ENCODE data around the gene CNGA1.

DNA sequence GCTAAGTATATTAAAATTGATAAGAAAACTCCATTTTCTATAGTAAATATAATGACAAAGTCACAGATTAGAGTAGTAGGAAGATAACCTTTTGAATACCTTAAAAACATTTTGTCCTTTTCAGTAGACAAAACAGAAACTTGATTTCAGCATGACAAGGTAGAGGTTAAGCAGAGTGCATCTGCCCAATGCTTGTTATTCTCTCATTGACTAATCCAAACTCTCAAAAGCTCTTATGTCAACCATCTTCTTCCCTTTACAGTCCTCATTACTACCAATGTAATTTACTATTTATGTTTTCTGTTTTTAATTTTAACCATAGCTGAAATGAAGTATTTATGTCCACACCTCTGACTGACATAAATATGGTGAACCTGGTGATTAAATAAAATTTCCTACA, 11.2 kb upstream of the CNGA1 start:
- TF ChIP-seq CTCF (conservative IDR thresholded peaks at IDR 0.05; ENCODE audit: low read length), result no peak
- no peak for TF ChIP-seq EZH2phosphoT487 (IDR thresholded peaks at IDR 0.05; ENCODE audit: borderline replicate concordance)

Measured in Loucy (cell line).